HEK293 (cell line): Measurements from ENCODE around the gene SLC44A1.

ENCODE experiments used
- CTCF ChIA-PET: fragments of 350-600 bp; formaldehyde crosslinking; extraction: SDS; loops from one replicate; lab custom pipeline; 2021; ENCODE audit warnings: antibody characterized with exemption; lab: Yijun Ruan, JAX
- POLR2A ChIA-PET: fragments of 300-600 bp; formaldehyde crosslinking; extraction: SDS; loops from one replicate; lab custom pipeline; 2020; ENCODE audit warnings: antibody characterized with exemption, inconsistent platforms; lab: Yijun Ruan, JAX
- H3K27ac ChIP-seq: fragments of 200-500 bp; sonication (Bioruptor generic); 2 replicates; pipeline ENCODE4 v1.5.1; 2014; ENCODE audit warnings: low read depth, low read length, control low read depth, inconsistent platforms; ENCODE audit errors: extremely low read depth
- H3K36me3 ChIP-seq, 2 experiments: fragments of 200-500 bp in 1 of 2; sonication (Bioruptor generic) in 1 of 2; 1 replicate in 1 of 2; 2 replicates in 1 of 2; pipeline ENCODE4 v1.5.1; 2014 to 2017; ENCODE audit warnings: inconsistent platforms in 2 of 2, low read length in 2 of 2; ENCODE audit not compliant: control insufficient read depth in 2 of 2, insufficient read depth in 1 of 2
- H3K4me1 ChIP-seq: fragments of 200-500 bp; sonication (Bioruptor generic); 2 replicates; pipeline ENCODE4 v1.5.1; 2014; ENCODE audit warnings: mild to moderate bottlenecking, low read length, inconsistent platforms; ENCODE audit not compliant: control insufficient read depth, insufficient read depth
- H3K4me3 ChIP-seq: 2 replicates; pipeline ENCODE4 v1.5.1; 2011; ENCODE audit warnings: low read depth, mild to moderate bottlenecking, control low read depth, low read length, moderate library complexity
- H3K9me3 ChIP-seq: fragments of 200-500 bp; sonication (Bioruptor generic); 2 replicates; pipeline ENCODE4 v1.5.1; 2014; ENCODE audit warnings: low read depth, low read length, inconsistent platforms; ENCODE audit not compliant: control insufficient read depth, insufficient read depth
- AEBP2 ChIP-seq: fragments of 450-650 bp; formaldehyde crosslinking; IDR thresholded peaks from 2 replicates; pipeline ENCODE4 v1.5.1; 2016; ENCODE audit warnings: missing biosample characterization, missing genetic modification characterization, borderline replicate concordance
- BCL6B ChIP-seq: fragments of 450-650 bp; formaldehyde crosslinking; IDR thresholded peaks from 2 replicates; pipeline ENCODE4 v1.5.1; 2017; ENCODE audit warnings: missing biosample characterization, missing genetic modification characterization
- CTCF ChIP-seq: fragments of 450-650 bp; formaldehyde crosslinking; IDR thresholded peaks from 2 replicates; pipeline ENCODE4 v1.5.1; 2016; ENCODE audit warnings: missing biosample characterization, missing genetic modification characterization
- PATZ1 ChIP-seq: fragments of 450-650 bp; formaldehyde crosslinking; IDR thresholded peaks from 2 replicates; pipeline ENCODE4 v1.5.1; 2016; ENCODE audit warnings: missing biosample characterization, missing genetic modification characterization
- PRDM1 ChIP-seq: fragments of 450-650 bp; formaldehyde crosslinking; IDR thresholded peaks from 2 replicates; pipeline ENCODE4; 2016; ENCODE audit warnings: missing biosample characterization, missing genetic modification characterization
- SP2 ChIP-seq: fragments of 450-650 bp; formaldehyde crosslinking; IDR thresholded peaks from 2 replicates; pipeline ENCODE4 v1.5.1; 2016; ENCODE audit warnings: missing biosample characterization, missing genetic modification characterization
- ZBTB11 ChIP-seq: fragments of 450-650 bp; formaldehyde crosslinking; conservative IDR thresholded peaks from 2 replicates; pipeline ENCODE4 v1.5.1; 2016; ENCODE audit warnings: low read depth, missing biosample characterization, missing genetic modification characterization
- ZNF211 ChIP-seq: fragments of 450-650 bp; formaldehyde crosslinking; IDR thresholded peaks from 2 replicates; pipeline ENCODE4 v1.5.1; 2016; ENCODE audit warnings: low read depth, missing biosample characterization, missing genetic modification characterization
- ZNF248 ChIP-seq: fragments of 450-650 bp; formaldehyde crosslinking; IDR thresholded peaks from 2 replicates; pipeline ENCODE4 v1.5.1; 2017; ENCODE audit warnings: missing biosample characterization, missing genetic modification characterization
- ZNF311 ChIP-seq: fragments of 450-650 bp; formaldehyde crosslinking; IDR thresholded peaks from 2 replicates; pipeline ENCODE4 v1.5.1; 2017; ENCODE audit warnings: missing biosample characterization, missing genetic modification characterization, borderline replicate concordance
- ZNF324 ChIP-seq: fragments of 450-650 bp; formaldehyde crosslinking; IDR thresholded peaks from 2 replicates; pipeline ENCODE4 v1.5.1; 2016; ENCODE audit warnings: missing biosample characterization, missing genetic modification characterization
- ZNF366 ChIP-seq: fragments of 450-650 bp; formaldehyde crosslinking; conservative IDR thresholded peaks from 2 replicates; pipeline ENCODE4 v1.5.1; 2016; ENCODE audit warnings: missing biosample characterization, missing genetic modification characterization
- ZNF37A ChIP-seq: fragments of 450-650 bp; IDR thresholded peaks from 2 replicates; pipeline ENCODE4 v1.5.1; 2018; ENCODE audit warnings: missing biosample characterization, missing genetic modification characterization
- ZNF48 ChIP-seq: fragments of 450-650 bp; formaldehyde crosslinking; IDR thresholded peaks from 2 replicates; pipeline ENCODE4 v1.5.1; 2016; ENCODE audit warnings: missing biosample characterization, missing genetic modification characterization
- ZNF518A ChIP-seq: fragments of 450-650 bp; formaldehyde crosslinking; conservative IDR thresholded peaks from 2 replicates; pipeline ENCODE4 v1.5.1; 2016; ENCODE audit warnings: low read depth, missing biosample characterization, missing genetic modification characterization
- ZNF624 ChIP-seq: fragments of 450-650 bp; formaldehyde crosslinking; IDR thresholded peaks from 2 replicates; pipeline ENCODE4 v1.5.1; 2017; ENCODE audit warnings: missing biosample characterization, missing genetic modification characterization
- ZNF658 ChIP-seq: fragments of 450-650 bp; formaldehyde crosslinking; IDR thresholded peaks from 2 replicates; pipeline ENCODE4; 2016; ENCODE audit warnings: missing biosample characterization, missing genetic modification characterization
- ZNF692 ChIP-seq: fragments of 450-650 bp; formaldehyde crosslinking; IDR thresholded peaks from 2 replicates; pipeline ENCODE4 v1.5.1; 2016; ENCODE audit warnings: missing biosample characterization, missing genetic modification characterization
- ZNF777 ChIP-seq: fragments of 450-650 bp; formaldehyde crosslinking; IDR thresholded peaks from 2 replicates; pipeline ENCODE4 v1.5.1; 2017; ENCODE audit warnings: missing biosample characterization, missing genetic modification characterization, borderline replicate concordance

SLC44A1 gene

GRCh38 chr9:105244003-105244733, at the start of gene SLC44A1:
SLC44A1 (plus strand) TSS chr9:105244651; CDS start chr9:105244869, 218 bp downstream.
- Histone ChIP-seq H3K4me1 (peaks cover 14% of the 10 kb centered on the region), H3K36me3 (no peaks in the 10 kb centered on the region), H3K9me3 (no peaks in the 10 kb centered on the region), H3K4me3 (peak within 1 kb of the TSS; percentile 88), H3K27ac (peak within 1 kb of the TSS; percentile 82)
- CTCF ChIA-PET, result interaction anchor here (0.6 to 1.4 kb wide), 7 partner anchors 9 to 1893 kb away, joined by 3 to 5 read pairs (median 3); no protein-coding TSS in a partner anchor
- POLR2A ChIA-PET, result interaction anchor here (0.9 to 2.3 kb wide), 10 partner anchors 10 to 451 kb away, joined by 3 to 16 read pairs (median 4); partner anchors contain the start of gene TMEM38B
- TF ChIP-seq ZNF777 (tag by site-specific recombination) (peak; percentile 100), ZNF311 (tag by site-specific recombination) (no peak), CTCF (peak; percentile 65; the same call in 1 of the 2 replicates), ZNF248 (tag by site-specific recombination) (no peak), AEBP2 (tag by site-specific recombination) (no peak), PATZ1 (peak; percentile 75), ZNF48 (tag by site-specific recombination) (no peak), ZNF624 (no peak), ZNF366 (tag by site-specific recombination) (peak; percentile 44), ZBTB11 (tag by site-specific recombination) (peak; percentile 99), PRDM1 (tag by site-specific recombination) (0 out of 2 replicates have a peak, but pooled peaks have one; percentile 12), ZNF692 (tag by site-specific recombination) (peak; percentile 91), ZNF324 (tag by site-specific recombination) (peak; percentile 94), SP2 (tag by site-specific recombination) (peak; percentile 68), ZNF37A (no peak), ZNF211 (tag by site-specific recombination) (no peak), ZNF518A (tag by site-specific recombination) (peak; percentile 65), ZNF658 (tag by site-specific recombination) (no peak), BCL6B (tag by site-specific recombination) (no peak)
